AG09309 (cell line): Measurements from ENCODE around the gene UGT3A2.

Source experiments
- DNase-seq: peaks from one replicate; pipeline ENCODE4 v3.0.0-alpha.2; 2010; ENCODE audit warnings: low read depth
- H3K4me3 ChIP-seq: 2 replicates; pipeline ENCODE4 v1.5.1; 2011; ENCODE audit warnings: mild to moderate bottlenecking, low read depth, low read length, moderate library complexity; ENCODE audit not compliant: control insufficient read depth
- CTCF ChIP-seq: IDR thresholded peaks from 2 replicates; pipeline ENCODE4 v1.5.1; 2011; ENCODE audit warnings: mild to moderate bottlenecking, low read depth, low read length, inconsistent platforms; ENCODE audit not compliant: insufficient read depth, control insufficient read depth; ENCODE audit errors: missing control alignments

UGT3A2 gene

GRCh38 chr5:36017004-36017403, 49.7 kb downstream of the UGT3A2 start:
- no peak for TF ChIP-seq CTCF
- no peak overlapping the region for H3K4me3 ChIP-seq
- DNase-seq: no peak

- no peak for DNase-seq
- no peak overlapping the region for H3K4me3 ChIP-seq
- TF ChIP-seq CTCF: no peak
Observed at GRCh38 chr5:36013182-36013581, 53.5 kb downstream of the UGT3A2 start.

GRCh38 chr5:36009698-36010097, 57.0 kb downstream of the UGT3A2 start:
- TF ChIP-seq CTCF: no peak
- no peak overlapping the region for H3K4me3 ChIP-seq

GRCh38 chr5:36007366-36007765, 59.3 kb downstream of the UGT3A2 start:
- TF ChIP-seq CTCF: no peak
- H3K4me3 ChIP-seq: no peak overlapping the region
- DNase-seq: no peak

More at GRCh38 chr5:36009698-36010097, 57.0 kb downstream of the UGT3A2 start:
- no peak for DNase-seq

- TF ChIP-seq CTCF: no peak
- H3K4me3 ChIP-seq: no peak overlapping the region
- no peak for DNase-seq
Observed at GRCh38 chr5:36006163-36006562, 60.5 kb downstream of the UGT3A2 start.

- no peak for DNase-seq
- no peak overlapping the region for H3K4me3 ChIP-seq
- no peak for TF ChIP-seq CTCF
Observed at GRCh38 chr5:36001032-36001431, 65.7 kb downstream of the UGT3A2 start.

- DNase-seq: no peak
- H3K4me3 ChIP-seq: no peak overlapping the region
- no peak for TF ChIP-seq CTCF
Observed at GRCh38 chr5:35999547-35999946, 67.1 kb downstream of the UGT3A2 start.
